SU-DHL-6 (cell line): Measurements from ENCODE around the gene B3GNT5.

ENCODE experiments used
- H2AFZ ChIP-seq: fragments of 200-600 bp; sonication (generic); 2 replicates; pipeline ENCODE4 v1.6.1; 2014; ENCODE audit warnings: low read depth, mild to moderate bottlenecking, moderate library complexity, mixed read lengths, antibody characterized with exemption, low read length; ENCODE audit not compliant: severe bottlenecking
- H3F3A ChIP-seq: fragments of 200-600 bp; shearing (Covaris generic); 2 replicates; pipeline ENCODE4 v1.6.0; 2016; ENCODE audit warnings: antibody characterized with exemption, mild to moderate bottlenecking; ENCODE audit not compliant: insufficient read depth
- H3K27ac ChIP-seq: fragments of 200-600 bp; sonication (generic); 2 replicates; pipeline ENCODE4 v1.5.1; 2016; ENCODE audit warnings: low read depth, mild to moderate bottlenecking, low read length, moderate library complexity, mixed read lengths
- H3K27me3 ChIP-seq: fragments of 200-600 bp; sonication (generic), shearing (Covaris generic); 2 replicates; pipeline ENCODE4 v1.6.0; 2014; ENCODE audit warnings: mild to moderate bottlenecking, low read length
- H3K36me3 ChIP-seq: fragments of 200-600 bp; sonication (generic); 2 replicates; pipeline ENCODE4 v1.6.1; 2014; ENCODE audit warnings: mild to moderate bottlenecking, low read length, mixed read lengths
- H3K4me2 ChIP-seq: fragments of 300-600, 200-600 bp; shearing (Covaris generic), sonication (generic); 2 replicates; pipeline ENCODE4 v1.6.0; 2014; ENCODE audit warnings: low read length, low read depth, mild to moderate bottlenecking; ENCODE audit not compliant: poor library complexity, severe bottlenecking
- H3K4me3 ChIP-seq: fragments of 200-600 bp; sonication (generic); 2 replicates; pipeline ENCODE4 v1.5.1; 2014; ENCODE audit warnings: antibody characterized with exemption, low read length, mild to moderate bottlenecking, mixed read lengths; ENCODE audit not compliant: insufficient read depth, poor library complexity, severe bottlenecking
- H3K79me2 ChIP-seq: fragments of 200-600 bp; sonication (generic); 2 replicates; pipeline ENCODE4 v1.6.1; 2014; ENCODE audit warnings: mild to moderate bottlenecking, low read length, moderate library complexity; ENCODE audit not compliant: insufficient read depth
- H3K9ac ChIP-seq: fragments of 200-600 bp; sonication (generic); 2 replicates; pipeline ENCODE4 v1.7.0; 2014; ENCODE audit warnings: mild to moderate bottlenecking, low read length
- H3K9me2 ChIP-seq: fragments of 200-600 bp; sonication (generic); replicated peaks from 2 replicates; pipeline ENCODE4 v1.6.1; 2014; ENCODE audit warnings: low read length; ENCODE audit not compliant: insufficient read depth
- H3K9me3 ChIP-seq: fragments of 200-600 bp; sonication (generic); 2 replicates; pipeline ENCODE4 v1.6.1; 2014; ENCODE audit warnings: low read length, mixed read lengths; ENCODE audit not compliant: insufficient read depth
- H4K20me1 ChIP-seq: fragments of 200-600 bp; sonication (generic); 2 replicates; pipeline ENCODE4 v1.6.1; 2014; ENCODE audit warnings: low read depth, mild to moderate bottlenecking, antibody characterized with exemption, low read length, moderate library complexity, mixed read lengths
- CTCF ChIP-seq: fragments of 200-600 bp; sonication (generic); IDR thresholded peaks from one replicate; pipeline ENCODE4 v1.5.1; 2017; ENCODE audit warnings: antibody characterized with exemption, mild to moderate bottlenecking, low read length, moderate library complexity; ENCODE audit not compliant: insufficient read depth, poor library complexity, severe bottlenecking
- EZH2phosphoT487 ChIP-seq: fragments of 200-600 bp; sonication (generic), shearing (Covaris generic); conservative IDR thresholded peaks from 2 replicates; pipeline ENCODE4 v1.6.1; 2018; ENCODE audit warnings: mild to moderate bottlenecking, antibody characterized with exemption, low read length, moderate library complexity, mixed read lengths

The B3GNT5 gene

GRCh38 chr3:183213415-183214276 is 39.4 kb upstream of the B3GNT5 start:
- Histone ChIP-seq H4K20me1 (no peaks in the 10 kb centered on the region), H3K4me3 (no peak overlapping the region)

GRCh38 chr3:183214277-183214612 is 38.8 kb upstream of the B3GNT5 start:
- no peaks in the 10 kb centered on the region for H4K20me1 ChIP-seq

More at GRCh38 chr3:183213415-183214276, 39.4 kb upstream of the B3GNT5 start:
- H3K36me3 ChIP-seq, result no peaks in the 10 kb centered on the region
- no peak overlapping the region for H3K4me2 ChIP-seq
- H3K27ac ChIP-seq, result no peak overlapping the region
- TF ChIP-seq CTCF, result no peak
- TF ChIP-seq EZH2phosphoT487, result no peak
- H3K9ac ChIP-seq, result no peak overlapping the region
- no peaks in the 10 kb centered on the region for H3F3A ChIP-seq
- no peaks in the 10 kb centered on the region for H3K27me3 ChIP-seq
- H3K79me2 ChIP-seq, result no peaks in the 10 kb centered on the region
- no peak overlapping the region for H2AFZ ChIP-seq
- no peaks in the 10 kb centered on the region for H3K9me2 ChIP-seq
- no peaks in the 10 kb centered on the region for H3K9me3 ChIP-seq

GRCh38 chr3:183215591-183216202 is 37.4 kb upstream of the B3GNT5 start:
- TF ChIP-seq CTCF, result no peak
- no peak for TF ChIP-seq EZH2phosphoT487
- no peak overlapping the region for H3K27ac ChIP-seq
- H3K36me3 ChIP-seq, result no peaks in the 10 kb centered on the region
- no peak overlapping the region for H2AFZ ChIP-seq
- H3K79me2 ChIP-seq, result no peaks in the 10 kb centered on the region
- no peak overlapping the region for H3K4me2 ChIP-seq
- H3K9me3 ChIP-seq, result no peaks in the 10 kb centered on the region
- H3K27me3 ChIP-seq, result no peaks in the 10 kb centered on the region
- no peak overlapping the region for H3K4me3 ChIP-seq
- no peaks in the 10 kb centered on the region for H3F3A ChIP-seq
- no peaks in the 10 kb centered on the region for H3K9me2 ChIP-seq
- H3K9ac ChIP-seq, result no peak overlapping the region
- no peaks in the 10 kb centered on the region for H4K20me1 ChIP-seq

More at GRCh38 chr3:183214277-183214612, 38.8 kb upstream of the B3GNT5 start:
- Histone ChIP-seq H3K9me3 (no peaks in the 10 kb centered on the region), H3K27ac (no peak overlapping the region), H3K4me3 (no peak overlapping the region), H2AFZ (no peak overlapping the region), H3K79me2 (no peaks in the 10 kb centered on the region), H3K36me3 (no peaks in the 10 kb centered on the region), H3K9ac (no peak overlapping the region), H3F3A (no peaks in the 10 kb centered on the region), H3K4me2 (no peak overlapping the region), H3K9me2 (no peaks in the 10 kb centered on the region), H3K27me3 (no peaks in the 10 kb centered on the region)
- no peak for TF ChIP-seq CTCF
- no peak for TF ChIP-seq EZH2phosphoT487
